Spleen (tissue), 11 donors: ENCODE results near the gene EIF3F. TPM values are rescaled to one million over a fixed set of nuclear protein-coding genes. Genes with fewer than 3 reads are reported as not detected.

Source experiments
- DNase-seq: peaks from one replicate; pipeline ENCODE4 v3.0.0-alpha.2; 2020
- H3K27ac ChIP-seq, 8 donors: fragments of 200-600 bp; sonication (generic) in 7 of 8; 1 replicate in 4 of 8; 2 replicates in 4 of 8; pipeline versions ENCODE4 v1.5.0 to v1.8.0; 2016 to 2021; ENCODE audit warnings: inconsistent platforms in 4 of 8, mild to moderate bottlenecking in 4 of 8, moderate library complexity in 1 of 8
- H3K27me3 ChIP-seq, 7 donors: fragments of 200-600 bp; sonication (generic) in 6 of 7; replicated peaks in 1 of 7; 1 replicate in 4 of 7; 2 replicates in 3 of 7; pipeline versions ENCODE4 v1.5.0 to v1.8.0; 2016 to 2021; ENCODE audit warnings: inconsistent platforms in 3 of 7, mild to moderate bottlenecking in 1 of 7
- H3K36me3 ChIP-seq, 6 donors: fragments of 200-600 bp; sonication (generic) in 5 of 6; 1 replicate in 4 of 6; 2 replicates in 2 of 6; pipeline versions ENCODE4 v1.5.0 to v1.8.0; 2016 to 2021; ENCODE audit warnings: inconsistent platforms in 2 of 6
- H3K4me1 ChIP-seq, 6 donors: fragments of 200-600 bp; sonication (generic) in 5 of 6; 1 replicate in 3 of 6; 2 replicates in 3 of 6; pipeline versions ENCODE4 v1.5.0 to v1.8.0; 2016 to 2021; ENCODE audit warnings: inconsistent platforms in 3 of 6
- H3K4me3 ChIP-seq, 8 donors: fragments of 200-600 bp; sonication (generic) in 7 of 8; 1 replicate in 4 of 8; 2 replicates in 4 of 8; pipeline versions ENCODE4 v1.5.0 to v1.8.0; 2016 to 2021; ENCODE audit warnings: inconsistent platforms in 4 of 8, mild to moderate bottlenecking in 4 of 8, moderate library complexity in 2 of 8
- H3K9me3 ChIP-seq, 8 donors: fragments of 200-600 bp; sonication (generic) in 7 of 8; 1 replicate in 4 of 8; 2 replicates in 4 of 8; pipeline versions ENCODE4 v1.5.0 to v1.8.0; 2016 to 2021; ENCODE audit warnings: inconsistent platforms in 4 of 8
- CTCF ChIP-seq, 11 experiments: fragments of 200-600 bp in 7 of 11; fragments of 450-650 bp in 4 of 11; sonication (generic) in 4 of 11; IDR thresholded peaks in 8 of 11; conservative IDR thresholded peaks in 3 of 11; 1 replicate in 7 of 11; 2 replicates in 4 of 11; pipeline versions ENCODE4 v1.4.0 to v1.8.0; 2016 to 2021; ENCODE audit warnings: antibody characterized with exemption in 11 of 11, inconsistent platforms in 4 of 11, mild to moderate bottlenecking in 1 of 11
- POLR2A ChIP-seq, 3 donors: fragments of 450-650 bp; IDR thresholded peaks; one replicate each; pipeline ENCODE4 v1.5.1; 2017; ENCODE audit warnings: antibody characterized with exemption in 3 of 3, mild to moderate bottlenecking in 1 of 3
- POLR2AphosphoS5 ChIP-seq, 3 donors: sonication (generic); formaldehyde crosslinking; IDR thresholded peaks; one replicate each; pipeline ENCODE4 v1.5.1; 2017; ENCODE audit warnings: antibody characterized with exemption in 3 of 3
- WGBS, 5 donors: extraction: QIAGEN DNeasy Blood & Tissue Kit in 3 of 5; methylation state at CpG; one replicate each; pipeline versions ENCODE4 v1.1.5 to v1.1.7; 2013 to 2018; 5-methylcytosine and 5-hydroxymethylcytosine counted together
- intact Hi-C: fragments of 100-400 bp; cut with DNase I; formaldehyde crosslinking; loops from one replicate; pipeline ENCODE4 v1.15.0; 2023; ENCODE audit warnings: low total_unique reads
- polyA plus RNA-seq, 3 donors: library from polyadenylated mRNA; stranded (reverse); fragments of 200-250 nt; gene quantifications; one replicate each; pipeline ENCODE4 v1.2.1, GENCODE V29; 2013
- total RNA-seq, 7 donors: library from RNA; depleted of rRNA in 3 of 7; stranded (reverse); fragments of >200 nt in 3 of 7; fragmentation: NEBNext Ultra II Directional in 4 of 7; extraction: Animal tissue kit (Norgen Biotek cat#: 25700) in 4 of 7; gene quantifications; one replicate each; pipeline versions ENCODE4 v1.1.0 to v1.2.1, GENCODE V29; 2016 to 2021
- donor health status: healthy with polysubstance abuse.
- donor health status: DM: no; HTN: no; CAD: no; lungs with moderate emphysema.
- donor health status: DM: no; HTN: no; CAD: no.
- donor health status: Bipolar disorder and iron deficiency.
- donor health status: healthy.
- donor health status: DM: no; HTN: no; CAD: no.
- donor health status: DM: yes; HTN: yes; CAD: no.

Gene EIF3F
- total and polyA plus RNA-seq, 10 donors: 189 to 437 (median 216) TPM

GRCh38 chr11:8022876-8023275, 35.7 kb downstream of the EIF3F start:
- intact Hi-C loops: no loop called here
- TF ChIP-seq POLR2AphosphoS5 (IDR thresholded peaks at IDR 0.05) (no peak), CTCF (IDR thresholded peaks at IDR 0.05 in 8 of 11, conservative IDR thresholded peaks at IDR 0.05 in 3 of 11) (no peak), POLR2A (IDR thresholded peaks at IDR 0.05) (no peak)
- Histone ChIP-seq H3K4me1 (peaks cover 0 to 25% (median 20%) of the 10 kb centered on the region in 6 donors), H3K9me3 (no peaks in the 10 kb centered on the region), H3K27ac (no peak overlapping the region), H3K36me3 (no peaks in the 10 kb centered on the region), H3K4me3 (no peak overlapping the region), H3K27me3 (peaks cover 2 to 40% (median 37%) of the 10 kb centered on the region in 7 donors)
- no peak for DNase-seq
- WGBS, 5 donors: 63 to 82% (median 76%) methylated on average over 2 of the region's 2 CpGs

GRCh38 chr11:8023831-8024555, 36.9 kb downstream of the EIF3F start:
- Histone ChIP-seq H3K36me3 (no peaks in the 10 kb centered on the region), H3K27ac (no peak overlapping the region), H3K27me3 (peaks cover 2 to 28% (median 26%) of the 10 kb centered on the region in 7 donors), H3K9me3 (no peaks in the 10 kb centered on the region), H3K4me1 (peaks cover 0 to 16% (median 15%) of the 10 kb centered on the region in 6 donors), H3K4me3 (no peak overlapping the region)
- WGBS, 5 donors: 85 to 91% (median 88%) methylated on average over 12 of the region's 12 CpGs
- no peak for TF ChIP-seq POLR2A (IDR thresholded peaks at IDR 0.05)
- no peak for TF ChIP-seq CTCF (IDR thresholded peaks at IDR 0.05 in 8 of 11, conservative IDR thresholded peaks at IDR 0.05 in 3 of 11)
- TF ChIP-seq POLR2AphosphoS5 (IDR thresholded peaks at IDR 0.05): no peak
- intact Hi-C loops: no loop called here
- DNase-seq: no peak

GRCh38 chr11:8025123-8025522, 38.0 kb downstream of the EIF3F start:
- intact Hi-C loops: no loop called here
- no peak overlapping the region for H3K4me3 ChIP-seq
- H3K27me3 ChIP-seq: peaks cover 0 to 23% (median 15%) of the 10 kb centered on the region in 7 donors
- DNase-seq: no peak
- H3K27ac ChIP-seq: no peak overlapping the region
- H3K9me3 ChIP-seq: no peaks in the 10 kb centered on the region
- 62 to 77% (median 67%) methylated on average over 3 of the region's 3 CpGs for WGBS, 5 donors
- TF ChIP-seq POLR2AphosphoS5 (IDR thresholded peaks at IDR 0.05) (no peak), POLR2A (IDR thresholded peaks at IDR 0.05) (no peak), CTCF (IDR thresholded peaks at IDR 0.05 in 8 of 11, conservative IDR thresholded peaks at IDR 0.05 in 3 of 11) (no peak)
- H3K36me3 ChIP-seq: no peaks in the 10 kb centered on the region
- H3K4me1 ChIP-seq: peaks cover 0 to 5% (median 4%) of the 10 kb centered on the region in 6 donors

GRCh38 chr11:8025816-8026215, 38.7 kb downstream of the EIF3F start:
- intact Hi-C loops: no loop called here
- no peaks in the 10 kb centered on the region for H3K4me1 ChIP-seq
- peaks cover 0 to 23% (median 8%) of the 10 kb centered on the region in 7 donors for H3K27me3 ChIP-seq
- no peak overlapping the region for H3K4me3 ChIP-seq
- no peak for TF ChIP-seq POLR2AphosphoS5 (IDR thresholded peaks at IDR 0.05)
- TF ChIP-seq CTCF (IDR thresholded peaks at IDR 0.05 in 8 of 11, conservative IDR thresholded peaks at IDR 0.05 in 3 of 11): no peak
- no peak for TF ChIP-seq POLR2A (IDR thresholded peaks at IDR 0.05)
- no peaks in the 10 kb centered on the region for H3K36me3 ChIP-seq
- no peak overlapping the region for H3K27ac ChIP-seq
- WGBS, 5 donors: 39 to 61% (median 45%) methylated on average over 2 of the region's 2 CpGs
- DNase-seq: no peak
- H3K9me3 ChIP-seq: no peaks in the 10 kb centered on the region
